CD4-positive, alpha-beta T cell (primary cell): ENCODE results near the gene FNBP1. TPM values are rescaled to one million over a fixed set of nuclear protein-coding genes. Genes with fewer than 3 reads are reported as not detected.
A peak's percentile ranks its signal among the peaks of the same experiment; 100 is the strongest.

Source experiments
- ATAC-seq: fragments of 200-7000 bp; cut with Tn5 transposase; one replicate; pipeline ENCODE4 v1.10.0; 2022; ENCODE audit warnings: mild to moderate bottlenecking; ENCODE audit not compliant: poor library complexity
- CTCF ChIA-PET: fragments of 350-600 bp; sonication (Branson Sonifier 250); formaldehyde crosslinking; loops from one replicate; lab custom pipeline; 2021; ENCODE audit warnings: antibody characterized with exemption, inconsistent platforms; lab: Charles Lee
- POLR2A ChIA-PET: fragments of 350-600 bp; sonication (Branson Sonifier 250); formaldehyde crosslinking; loops from one replicate; lab custom pipeline; 2021; ENCODE audit warnings: antibody characterized with exemption, inconsistent platforms; lab: Charles Lee
- DNase-seq, 14 experiments: peaks; one replicate each; pipeline ENCODE4 v3.0.0-alpha.2; 2013 to 2020; ENCODE audit warnings: mixed read lengths in 2 of 14
- H3K27ac ChIP-seq, 2 donors: one replicate each; pipeline versions ENCODE4 v1.5.1 to v1.7.0; 2013; ENCODE audit warnings: low read length in 2 of 2, low read depth in 1 of 2, mild to moderate bottlenecking in 1 of 2
- H3K27me3 ChIP-seq, 2 experiments: 1 replicate in 1 of 2; 2 replicates in 1 of 2; pipeline versions ENCODE4 v1.6.1 to v1.7.0; 2013; ENCODE audit warnings: low read length in 2 of 2, control low read depth in 1 of 2, mild to moderate bottlenecking in 1 of 2, moderate library complexity in 1 of 2; ENCODE audit not compliant: insufficient read depth in 2 of 2, control insufficient read depth in 1 of 2
- H3K36me3 ChIP-seq: one replicate; pipeline ENCODE4 v1.6.1; 2013; ENCODE audit warnings: low read length, control low read depth; ENCODE audit not compliant: insufficient read depth
- H3K4me1 ChIP-seq: one replicate; pipeline ENCODE4 v1.6.1; 2013; ENCODE audit warnings: low read length, control low read depth; ENCODE audit not compliant: insufficient read depth
- H3K4me3 ChIP-seq: one replicate; pipeline ENCODE4 v1.5.1; 2013; ENCODE audit warnings: mild to moderate bottlenecking, low read length, moderate library complexity
- H3K9me3 ChIP-seq, 2 experiments: 1 replicate in 1 of 2; 2 replicates in 1 of 2; pipeline versions ENCODE4 v1.6.1 to v1.7.0; 2013; ENCODE audit warnings: low read length in 2 of 2, mild to moderate bottlenecking in 2 of 2, control low read depth in 1 of 2, moderate library complexity in 1 of 2; ENCODE audit not compliant: control insufficient read depth in 1 of 2, insufficient read depth in 1 of 2
- H3K27ac Mint-ChIP-seq: one replicate; pipeline ENCODE4 v1.8.0; 2020; ENCODE audit warnings: mixed read lengths
- H3K27me3 Mint-ChIP-seq: one replicate; pipeline ENCODE4 v1.8.0; 2021; ENCODE audit warnings: mixed read lengths
- H3K36me3 Mint-ChIP-seq: one replicate; pipeline ENCODE4 v1.8.0; 2021; ENCODE audit warnings: low read depth, mixed read lengths
- H3K4me1 Mint-ChIP-seq: one replicate; pipeline ENCODE4 v1.8.0; 2021; ENCODE audit warnings: low read depth, mixed read lengths
- H3K4me3 Mint-ChIP-seq: one replicate; pipeline ENCODE4 v1.8.0; 2020; ENCODE audit warnings: mild to moderate bottlenecking, mixed read lengths
- H3K9me3 Mint-ChIP-seq: one replicate; pipeline ENCODE4 v1.8.0; 2020; ENCODE audit warnings: mixed read lengths
- CTCF ChIP-seq: fragments of 200-600 bp; IDR thresholded peaks from one replicate; pipeline ENCODE4 v1.8.0; 2022; ENCODE audit warnings: antibody characterized with exemption, mild to moderate bottlenecking
- intact Hi-C, 2 experiments: fragments of 100-400 bp; cut with DNase I in 1 of 2; cut with micrococcal nuclease in 1 of 2; formaldehyde crosslinking; loops; one replicate each; pipeline versions ENCODE4 v1.15.1 to v1.9.0; 2023 to 2025; cut with DNase I, micrococcal nuclease
- total RNA-seq, 174 experiments: library from RNA in 2 of 174; stranded (reverse) in 2 of 174; gene quantifications; one replicate each; pipeline ENCODE4 v1.2.3 and lab custom pipeline; 2021 to 2026

Gene FNBP1
- total RNA-seq, 2 experiments from 2014 or later: 166 to 181 TPM

GRCh38 chr9:129958796-129959195, 84.2 kb downstream of the FNBP1 start:
- intact Hi-C loops: no loop called here
- Histone ChIP-seq H3K27me3 (no peaks in the 10 kb centered on the region), H3K4me3 (no peak overlapping the region), H3K36me3 (peaks cover 50% of the 10 kb centered on the region), H3K27ac (peak overlapping the region in 1 of 2 donors; percentile 13), H3K9me3 (no peaks in the 10 kb centered on the region), H3K4me1 (peaks cover 51% of the 10 kb centered on the region)
- Mint-ChIP-seq H3K27ac (peak overlapping the region; percentile 99), H3K27me3 (no peaks in the 10 kb centered on the region), H3K4me3 (no peak overlapping the region), H3K9me3 (no peaks in the 10 kb centered on the region), H3K36me3 (peaks cover 78% of the 10 kb centered on the region), H3K4me1 (peaks cover 66% of the 10 kb centered on the region)
- CTCF ChIA-PET: interaction anchor here (1.4 to 2.9 kb wide), 2 partner anchors 19 to 73 kb away, joined by 3 to 8 read pairs; no protein-coding TSS in a partner anchor
- POLR2A ChIA-PET: interaction anchor here (0.6 to 1.8 kb wide), 2 partner anchors 10 to 81 kb away, joined by 3 to 6 read pairs; no protein-coding TSS in a partner anchor
- ATAC-seq (no peak), DNase-seq (no peak)
- TF ChIP-seq CTCF: no peak

GRCh38 chr9:129954868-129955550, 88.0 kb downstream of the FNBP1 start:
- POLR2A ChIA-PET: interaction anchor here (2.8 kb wide), 1 partner anchor 9 kb away, joined by 12 read pairs; no protein-coding TSS in a partner anchor
- H3K9me3 Mint-ChIP-seq: no peaks in the 10 kb centered on the region
- no peak overlapping the region for H3K4me3 Mint-ChIP-seq
- Histone ChIP-seq H3K27me3 (no peaks in the 10 kb centered on the region), H3K36me3 (peaks cover 80% of the 10 kb centered on the region), H3K4me3 (no peak overlapping the region), H3K4me1 (peaks cover 29% of the 10 kb centered on the region), H3K9me3 (no peaks in the 10 kb centered on the region), H3K27ac (no peak overlapping the region)
- no peaks in the 10 kb centered on the region for H3K27me3 Mint-ChIP-seq
- CTCF ChIA-PET: no interaction called here
- peaks cover 86% of the 10 kb centered on the region for H3K36me3 Mint-ChIP-seq
- peak; percentile 19 for ATAC-seq
- DNase-seq: peak in 3 of 14 experiments; percentile 51 to 59 (median 57)
- H3K27ac Mint-ChIP-seq: peak overlapping the region; percentile 63
- TF ChIP-seq CTCF: no peak
- intact Hi-C loops: no loop called here
- H3K4me1 Mint-ChIP-seq: peaks cover 38% of the 10 kb centered on the region

- DNase-seq (no peak), ATAC-seq (no peak)
- no peak for TF ChIP-seq CTCF
- Histone ChIP-seq H3K4me1 (peaks cover 31% of the 10 kb centered on the region), H3K27ac (no peak overlapping the region), H3K36me3 (peaks cover 87% of the 10 kb centered on the region), H3K4me3 (no peak overlapping the region), H3K27me3 (no peaks in the 10 kb centered on the region), H3K9me3 (no peaks in the 10 kb centered on the region)
- peak overlapping the region; percentile 58 for H3K27ac Mint-ChIP-seq
- peaks cover 46% of the 10 kb centered on the region for H3K4me1 Mint-ChIP-seq
- intact Hi-C loops: no loop called here
- H3K27me3 Mint-ChIP-seq: no peaks in the 10 kb centered on the region
- H3K9me3 Mint-ChIP-seq: no peaks in the 10 kb centered on the region
- ChIA-PET CTCF (no interaction called here), POLR2A (no interaction called here)
- H3K36me3 Mint-ChIP-seq: peaks cover 92% of the 10 kb centered on the region
- H3K4me3 Mint-ChIP-seq: no peak overlapping the region
These were observed 89.3 kb downstream of the FNBP1 start for GRCh38 chr9:129953736-129954135.
